ENCODE measurements around the gene ELMO1.

The ELMO1 gene

GRCh38 chr7:36928718-36929117 lies 519.9 kb downstream of the ELMO1 start:
- TF ChIP-seq CTCF (IDR thresholded peaks at IDR 0.05): no peak
- no peak for TF ChIP-seq ZFX (IDR thresholded peaks at IDR 0.05; ENCODE audit: borderline replicate concordance)
- H3K27ac ChIP-seq: no peak overlapping the region

GRCh38 chr7:36928311-36928710 lies 520.4 kb downstream of the ELMO1 start:
- H3K27ac ChIP-seq: no peak overlapping the region
- no peak for TF ChIP-seq CTCF (IDR thresholded peaks at IDR 0.05)
- no peak for TF ChIP-seq ZFX (IDR thresholded peaks at IDR 0.05; ENCODE audit: borderline replicate concordance)

GRCh38 chr7:36925691-36926090 lies 523.0 kb downstream of the ELMO1 start:
- no peak for TF ChIP-seq CTCF (IDR thresholded peaks at IDR 0.05)
- TF ChIP-seq ZFX (IDR thresholded peaks at IDR 0.05; ENCODE audit: borderline replicate concordance): no peak
- H3K27ac ChIP-seq: no peak overlapping the region

GRCh38 chr7:36925207-36925606 lies 523.5 kb downstream of the ELMO1 start:
- no peak overlapping the region for H3K27ac ChIP-seq
- no peak for TF ChIP-seq CTCF (IDR thresholded peaks at IDR 0.05)
- no peak for TF ChIP-seq ZFX (IDR thresholded peaks at IDR 0.05; ENCODE audit: borderline replicate concordance)

GRCh38 chr7:36923943-36924436 lies 524.7 kb downstream of the ELMO1 start:
- no peak for TF ChIP-seq CTCF (IDR thresholded peaks at IDR 0.05)
- no peak for TF ChIP-seq ZFX (IDR thresholded peaks at IDR 0.05; ENCODE audit: borderline replicate concordance)
- no peak overlapping the region for H3K27ac ChIP-seq

- no peak for TF ChIP-seq ZFX (IDR thresholded peaks at IDR 0.05; ENCODE audit: borderline replicate concordance)
- TF ChIP-seq CTCF (IDR thresholded peaks at IDR 0.05): no peak
Observed at GRCh38 chr7:36923185-36923584, 525.5 kb downstream of the ELMO1 start.

GRCh38 chr7:36920433-36920832 lies 528.2 kb downstream of the ELMO1 start:
- H3K27ac ChIP-seq: no peak overlapping the region
- TF ChIP-seq ZFX (IDR thresholded peaks at IDR 0.05; ENCODE audit: borderline replicate concordance): no peak
- no peak for TF ChIP-seq CTCF (IDR thresholded peaks at IDR 0.05)

More at GRCh38 chr7:36923185-36923584, 525.5 kb downstream of the ELMO1 start:
- no peak overlapping the region for H3K27ac ChIP-seq

Data from 22Rv1 (cell line).